Sciatic nerve (tissue), 2 donors: Measurements from ENCODE around the gene MYBPHL. TPM values are rescaled to one million over a fixed set of nuclear protein-coding genes. Genes with fewer than 3 reads are reported as not detected.

Source experiments
- ATAC-seq: fragments of 200-7000 bp; cut with Tn5 transposase; one replicate; pipeline ENCODE4 v1.9.1; 2020; ENCODE audit warnings: mild to moderate bottlenecking, moderate library complexity
- DNase-seq: peaks from one replicate; pipeline ENCODE4 v3.0.0-alpha.2; 2020; ENCODE audit warnings: low spot score
- intact Hi-C: fragments of 100-400 bp; cut with DNase I; formaldehyde crosslinking; loops from one replicate; pipeline ENCODE4 v1.14.2; 2022
- total RNA-seq: library from RNA; stranded (reverse); fragmentation: NEBNext Ultra II Directional; extraction: Animal tissue kit (Norgen Biotek cat#: 25700); gene quantifications from one replicate; pipeline ENCODE4 v1.2.1, GENCODE V29; 2021
- donor health status: DM: no; HTN: no; CAD: no.
- donor health status: DM: no; HTN: no; CAD: no.

Gene MYBPHL
- total RNA-seq, 1 donor from 2014 or later: 0.45 TPM

DNA sequence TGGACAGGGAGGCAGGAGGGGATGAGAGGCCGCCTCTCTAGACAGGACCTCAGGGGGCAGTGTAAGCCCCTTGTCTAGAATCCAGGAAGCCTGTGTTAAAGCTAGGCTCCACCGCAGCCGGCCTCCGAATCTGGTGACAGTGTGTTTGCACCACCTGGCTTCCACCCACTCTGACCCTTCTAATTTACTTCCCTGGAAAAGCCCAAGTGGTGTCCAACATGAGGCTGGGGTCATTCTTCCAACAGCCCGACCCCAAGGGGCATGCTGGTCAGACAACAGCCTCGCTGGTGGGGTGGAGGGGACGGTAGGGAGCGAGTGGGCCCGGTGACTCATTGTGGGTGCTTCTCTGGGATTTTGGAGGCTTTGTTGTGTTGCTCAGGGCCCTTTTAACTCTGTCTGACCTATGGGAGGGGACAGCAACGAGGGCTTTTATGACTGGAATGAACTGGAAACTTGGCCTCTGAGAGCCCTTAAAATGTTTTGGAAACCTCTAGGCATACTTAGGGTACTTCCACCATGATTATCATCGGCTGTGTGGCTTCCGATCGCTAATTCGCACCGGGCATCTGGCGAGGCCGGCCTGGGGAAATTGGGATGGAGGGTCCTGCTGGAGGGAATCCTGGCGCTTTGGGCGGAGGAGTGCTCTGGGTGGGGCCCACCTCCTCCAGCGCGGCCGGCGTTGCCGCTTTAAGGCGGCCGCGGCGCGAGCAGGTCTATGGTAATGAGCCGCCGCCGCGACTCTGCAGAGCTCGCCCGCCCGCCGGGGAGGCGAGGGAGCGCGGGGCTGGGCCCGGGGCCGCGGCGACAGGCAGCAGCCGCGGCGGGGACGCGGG lies 57.8 kb downstream of the MYBPHL start, which contains the start of gene CELSR2:
TSS of gene CELSR2 (plus strand) at position 743 of the 833 bp plus-strand sequence. CDS start 541 bp downstream, outside the sequence.
- ATAC-seq (peak; percentile 68), DNase-seq (peak; percentile 71)
- intact Hi-C loops: no loop called here

DNA sequence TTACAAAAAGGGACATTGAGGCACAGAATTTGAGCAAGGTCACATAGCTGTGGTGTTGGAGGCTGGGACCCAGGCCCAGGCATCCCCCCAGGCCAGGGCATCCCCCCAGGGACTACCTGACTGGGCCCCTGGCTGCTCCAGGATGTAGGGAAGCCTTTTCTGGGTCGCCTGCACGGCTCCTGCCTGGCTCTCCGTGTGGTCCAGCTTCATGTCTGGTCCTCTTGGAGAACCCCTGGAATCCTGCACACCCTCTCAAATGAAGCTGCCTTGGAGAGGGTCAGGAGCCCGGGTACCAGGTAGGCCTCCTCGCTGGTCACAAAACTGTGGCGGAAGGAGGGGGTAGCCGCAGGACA lies 58.4 kb downstream of the MYBPHL start:
- ATAC-seq: no peak
- DNase-seq: no peak
- intact Hi-C loops: no loop called here

DNA sequence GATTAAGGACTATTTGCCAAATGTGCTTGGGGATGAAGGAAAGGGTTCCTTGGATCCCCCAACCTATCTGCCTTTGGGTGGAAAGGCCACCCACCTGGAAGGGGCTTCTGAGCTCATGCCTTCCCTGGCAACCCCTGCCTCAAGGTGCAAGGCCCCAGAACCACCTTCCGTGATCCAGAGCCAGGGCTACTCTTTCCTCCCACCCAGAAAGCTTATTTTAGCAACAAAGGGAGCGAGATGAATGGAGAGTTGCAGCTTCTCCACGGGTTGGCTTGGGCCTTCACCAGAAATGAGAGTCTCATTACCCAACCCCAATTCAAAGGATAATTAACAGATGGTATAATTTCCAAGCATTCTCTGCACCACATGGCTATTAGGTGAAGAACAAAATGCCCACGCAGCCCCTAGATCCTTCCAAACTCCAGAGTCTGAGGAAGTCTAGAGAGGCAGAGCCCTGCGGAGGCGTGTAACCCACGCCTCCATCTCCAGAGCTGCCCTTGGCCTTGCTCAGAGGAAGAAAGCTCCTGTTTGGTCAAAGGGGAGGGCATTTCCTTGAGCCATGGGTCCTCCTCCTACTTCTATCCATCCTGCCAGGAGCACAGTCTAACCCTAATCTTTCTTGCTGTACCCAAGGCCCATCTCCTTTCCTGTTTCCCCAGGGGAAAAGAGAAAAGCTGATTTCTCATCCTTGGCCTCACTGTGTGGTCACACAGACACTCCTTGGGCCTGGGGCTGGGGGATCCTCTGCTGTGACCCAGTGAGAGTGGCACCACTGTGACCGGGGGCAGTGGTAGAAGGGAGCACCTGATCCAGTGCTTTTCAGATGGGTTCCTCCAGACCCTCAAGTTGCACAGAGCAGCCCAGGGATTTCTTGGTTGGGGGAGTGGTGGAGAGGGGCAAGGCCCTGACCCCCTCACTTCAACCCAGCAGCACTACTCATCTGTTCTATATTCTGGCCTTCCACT lies 59.1 kb downstream of the MYBPHL start:
- intact Hi-C loops: no loop called here
- DNase-seq: no peak
- ATAC-seq: no peak

DNA sequence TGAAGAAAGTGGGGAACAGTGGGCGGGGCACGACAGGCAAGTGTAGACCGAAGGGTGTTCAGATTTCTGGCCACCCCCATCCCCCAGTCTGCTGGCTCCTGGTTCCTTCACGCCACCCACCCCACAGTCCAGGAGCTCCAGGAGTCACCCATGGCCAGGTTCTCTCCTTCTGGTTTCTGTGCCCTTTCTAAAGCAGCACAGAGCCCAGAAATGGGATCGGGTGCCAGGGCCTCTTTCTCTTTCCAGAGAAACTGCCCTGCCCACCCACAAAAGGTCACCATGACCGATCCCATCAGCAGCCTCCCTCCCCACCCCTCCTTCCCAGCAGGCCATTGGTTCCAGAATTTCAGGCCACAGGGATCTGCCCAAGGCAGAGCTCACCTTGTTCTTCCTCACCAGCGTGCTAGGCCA lies 60.7 kb downstream of the MYBPHL start:
- DNase-seq (no peak), ATAC-seq (no peak)
- intact Hi-C loops: no loop called here

DNA sequence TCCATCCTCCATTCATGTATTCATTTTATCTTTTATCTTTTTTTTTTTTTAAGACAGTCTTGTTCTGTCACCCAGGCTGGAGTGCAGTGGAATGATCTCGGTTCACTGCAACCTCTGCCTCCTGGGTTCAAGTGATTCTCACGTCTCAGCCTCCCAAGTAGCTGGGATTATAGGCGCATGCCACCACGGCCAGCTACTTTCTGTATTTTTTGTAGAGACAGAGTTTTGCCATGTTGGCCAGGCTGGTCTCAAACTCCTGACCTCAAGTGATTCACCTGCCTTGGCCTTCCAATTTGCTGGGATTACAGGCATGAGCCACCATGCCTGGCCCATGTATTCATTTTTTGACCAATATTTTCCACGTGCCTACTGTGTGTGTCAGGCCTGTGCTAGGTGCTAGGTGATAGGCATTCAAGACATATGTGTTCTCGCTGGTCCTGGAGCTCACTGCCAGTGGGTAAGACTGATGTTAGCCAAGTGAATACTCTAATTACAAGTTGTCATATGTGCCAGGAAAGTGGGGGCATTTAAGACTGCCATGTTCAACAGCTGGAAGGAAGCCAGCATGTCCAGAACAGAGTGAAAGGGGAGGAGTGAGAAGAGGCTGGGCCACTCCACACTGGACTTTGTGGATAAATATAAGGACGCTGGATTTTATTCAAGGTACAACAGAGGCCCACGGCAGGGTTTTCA lies 62.8 kb downstream of the MYBPHL start:
- intact Hi-C loops: no loop called here
- no peak for DNase-seq
- ATAC-seq: no peak

DNA sequence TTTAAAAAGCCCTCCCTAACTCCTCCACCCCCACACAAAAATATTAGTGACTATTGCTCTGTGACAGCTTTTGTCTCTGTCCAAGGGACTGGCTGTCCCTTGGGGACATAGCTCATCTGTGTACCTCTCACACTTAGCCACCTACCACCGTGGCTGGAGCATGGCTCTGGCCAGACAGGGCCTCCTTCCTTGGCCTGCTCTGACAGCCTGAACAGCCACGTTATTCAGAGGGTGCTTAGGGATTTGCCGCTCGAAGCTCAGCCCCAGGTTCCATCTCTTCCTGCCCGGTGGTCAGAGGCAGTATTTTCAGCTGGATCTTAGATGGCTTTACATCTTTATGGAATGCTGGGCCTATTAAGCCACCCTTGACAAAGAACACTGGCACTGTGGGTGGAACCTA lies 63.6 kb downstream of the MYBPHL start:
- DNase-seq: no peak
- intact Hi-C loops: no loop called here
- no peak for ATAC-seq

DNA sequence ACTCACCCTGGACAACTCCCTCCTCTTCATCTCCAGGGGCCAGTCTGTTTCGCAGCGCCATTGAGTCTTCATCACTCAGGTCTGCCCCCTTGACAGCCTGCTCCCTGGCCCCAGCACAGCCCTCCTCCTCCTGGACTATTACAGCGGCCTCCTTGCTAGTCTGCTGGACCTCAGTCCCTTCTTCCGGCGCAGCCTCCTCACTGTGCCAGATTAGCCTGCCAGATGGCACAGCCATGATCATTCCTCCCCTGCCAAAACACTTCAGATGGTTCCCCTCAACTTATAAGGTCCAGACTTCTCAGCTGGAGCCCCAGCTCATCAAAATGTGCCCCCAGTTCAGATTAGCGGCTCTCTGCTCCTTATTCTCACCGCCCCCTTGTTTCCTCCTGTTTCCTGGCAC lies 64.4 kb downstream of the MYBPHL start:
- intact Hi-C loops: no loop called here
- ATAC-seq (no peak), DNase-seq (no peak)

Other genes starting within 250 kb of the MYBPHL start
- 39.9 TPM for gene TAF13, start 231.0 kb downstream of the MYBPHL start, total RNA-seq
- 39.4 TPM for gene TMEM167B, start 216.2 kb downstream of the MYBPHL start, total RNA-seq
- 1.9 TPM for gene ELAPOR1, start 192.9 kb downstream of the MYBPHL start, total RNA-seq
- 123 TPM for gene SARS1, start 93.1 kb downstream of the MYBPHL start, total RNA-seq
- 24.0 TPM for gene CELSR2, start 57.5 kb downstream of the MYBPHL start, total RNA-seq
- gene PSRC1, start 23.9 kb downstream of the MYBPHL start, total RNA-seq: 7.6 TPM
- gene SORT1, start 90.9 kb upstream of the MYBPHL start, total RNA-seq: 111 TPM
- gene PSMA5, start 119.4 kb upstream of the MYBPHL start, total RNA-seq: 44.8 TPM
- gene SYPL2, start 159.5 kb upstream of the MYBPHL start, total RNA-seq: 4.2 TPM
- gene ATXN7L2, start 176.9 kb upstream of the MYBPHL start, total RNA-seq: 5.0 TPM
- 7.6 TPM for gene CYB561D1, start 187.1 kb upstream of the MYBPHL start, total RNA-seq
- 15.6 TPM for gene AMIGO1, start 202.7 kb upstream of the MYBPHL start, total RNA-seq
- not detected for gene GPR61, start 232.9 kb upstream of the MYBPHL start, total RNA-seq
- gene GNAI3, start 241.6 kb upstream of the MYBPHL start, total RNA-seq: 7.0 TPM